GM12891 (cell line): ENCODE data around the gene ABHD3.

Source experiments
- POLR2AphosphoS5 ChIP-seq: IDR thresholded peaks from 2 replicates; pipeline ENCODE4 v1.6.1; 2011; ENCODE audit warnings: low read depth, low read length, control low read depth
- TAF1 ChIP-seq: IDR thresholded peaks from 2 replicates; pipeline ENCODE4 v1.6.1; 2011; ENCODE audit warnings: low read depth, low read length, control low read depth

DNA sequence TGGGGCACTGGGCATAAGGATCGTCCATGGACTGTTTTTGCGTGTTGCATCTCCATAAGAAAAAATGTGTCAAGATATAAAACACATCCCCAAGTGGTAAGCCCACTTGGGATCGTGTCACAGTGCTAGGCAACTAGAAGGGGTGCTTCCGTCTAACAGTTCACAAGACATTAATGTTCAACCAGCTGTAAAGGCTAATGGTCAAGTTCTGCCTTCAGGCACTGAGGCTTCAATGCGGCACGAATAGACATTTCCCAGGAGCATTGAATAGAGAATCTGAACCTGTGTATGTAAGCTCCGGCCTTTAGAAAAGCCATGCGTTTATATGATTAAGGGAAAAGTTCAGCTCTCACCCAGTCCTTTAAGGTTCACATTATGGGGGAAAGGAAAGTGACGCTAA lies 42.0 kb downstream of the ABHD3 start:
- TF ChIP-seq TAF1 = no peak
- TF ChIP-seq POLR2AphosphoS5 = no peak
